Measurements from ENCODE around the gene TRIM41. TPM values are rescaled to one million over a fixed set of nuclear protein-coding genes. Genes with fewer than 3 reads are reported as not detected.

Gene TRIM41
- total and polyA plus RNA-seq, 2 experiments from 2014 or later: 6.2 to 8.7 TPM

- TF ChIP-seq ZNF462 (CRISPR knock-in tag; IDR thresholded peaks at IDR 0.05) (no peak), CREB1 (CRISPR knock-in tag; IDR thresholded peaks at IDR 0.05; ENCODE audit: low read depth) (no peak), CTCF (conservative IDR thresholded peaks at IDR 0.05; ENCODE audit: low read depth in 2 of 2) (no peak), ZNF331 (CRISPR knock-in tag; IDR thresholded peaks at IDR 0.05; ENCODE audit: low read depth) (no peak), STAT1 (IDR thresholded peaks at IDR 0.05; ENCODE audit: unreplicated experiment) (no peak), NANOG (IDR thresholded peaks at IDR 0.05; ENCODE audit: borderline replicate concordance) (no peak)
These were observed 4.3 kb upstream of the TRIM41 start (continued) for GRCh38 chr5:181218795-181219124.

Data from GM23338 (cell line).